Upper lobe of left lung (tissue), 6 donors: ENCODE results near the gene WASF1. TPM values are rescaled to one million over a fixed set of nuclear protein-coding genes. Genes with fewer than 3 reads are reported as not detected.
A peak's percentile ranks its signal among the peaks of the same experiment; 100 is the strongest.

ENCODE experiments used
- ATAC-seq, 2 donors: fragments of 200-7000 bp; cut with Tn5 transposase; one replicate each; pipeline ENCODE4 v1.9.1; 2022; ENCODE audit warnings: mild to moderate bottlenecking in 2 of 2, moderate library complexity in 2 of 2; ENCODE audit not compliant: low FRiP score in 2 of 2
- DNase-seq, 2 donors: peaks; one replicate each; pipeline ENCODE4 v3.0.0-alpha.2; 2019 to 2020
- H3K27ac ChIP-seq, 4 donors: fragments of 200-600 bp; sonication (generic); one replicate each; pipeline ENCODE4 v1.5.1; 2016 to 2019
- H3K27me3 ChIP-seq, 4 donors: fragments of 200-600 bp; sonication (generic); one replicate each; pipeline ENCODE4 v1.5.1; 2017 to 2019
- H3K36me3 ChIP-seq, 4 donors: fragments of 200-600 bp; sonication (generic); one replicate each; pipeline ENCODE4 v1.5.1; 2016 to 2019
- H3K4me1 ChIP-seq, 4 donors: fragments of 200-600 bp; sonication (generic); one replicate each; pipeline ENCODE4 v1.5.1; 2018 to 2019
- H3K4me3 ChIP-seq, 4 donors: fragments of 200-600 bp; sonication (generic); one replicate each; pipeline ENCODE4 v1.5.1; 2017 to 2019; ENCODE audit warnings: mild to moderate bottlenecking in 2 of 4, moderate library complexity in 1 of 4
- H3K9me3 ChIP-seq, 4 donors: fragments of 200-600 bp; sonication (generic); one replicate each; pipeline ENCODE4 v1.5.1; 2018 to 2019
- EP300 ChIP-seq, 4 donors: sonication (generic); formaldehyde crosslinking; IDR thresholded peaks; one replicate each; pipeline ENCODE4 v1.5.1; 2017; ENCODE audit warnings: antibody characterized with exemption in 4 of 4, control low read depth in 2 of 4
- POLR2A ChIP-seq, 4 donors: fragments of 450-650 bp; IDR thresholded peaks; one replicate each; pipeline ENCODE4 v1.5.1; 2016 to 2017; ENCODE audit warnings: antibody characterized with exemption in 4 of 4, mild to moderate bottlenecking in 2 of 4
- POLR2AphosphoS5 ChIP-seq, 2 donors: sonication (generic); formaldehyde crosslinking; IDR thresholded peaks; one replicate each; pipeline ENCODE4 v1.5.1; 2017; ENCODE audit warnings: antibody characterized with exemption in 2 of 2
- WGBS, 2 donors: methylation state at CpG; one replicate each; pipeline ENCODE4 v1.1.5; 2017 to 2018; 5-methylcytosine and 5-hydroxymethylcytosine counted together
- total RNA-seq, 6 donors: library from RNA; depleted of rRNA in 4 of 6; stranded (reverse); fragments of >200 nt in 4 of 6; gene quantifications; one replicate each; pipeline versions ENCODE4 v1.1.0 to v1.2.1, GENCODE V29; 2016 to 2021
- TF ChIP-seq, protein P1 (sequence below), 6 experiments: fragments of 450-650 bp in 4 of 6; fragments of 200-600 bp in 2 of 6; sonication (generic) in 2 of 6; IDR thresholded peaks; one replicate each; pipeline ENCODE4 v1.5.1; 2016 to 2019; ENCODE audit warnings: antibody characterized with exemption in 6 of 6
- donor health status: DM: no; HTN: no; CAD: no; lungs with moderate emphysema.
- donor health status: DM: no; HTN: yes; CAD: no; lungs with severe emphysema.

Gene WASF1
- total RNA-seq, 6 donors from 2014 or later, result 2.0 to 9.4 (median 4.3) TPM

DNA sequence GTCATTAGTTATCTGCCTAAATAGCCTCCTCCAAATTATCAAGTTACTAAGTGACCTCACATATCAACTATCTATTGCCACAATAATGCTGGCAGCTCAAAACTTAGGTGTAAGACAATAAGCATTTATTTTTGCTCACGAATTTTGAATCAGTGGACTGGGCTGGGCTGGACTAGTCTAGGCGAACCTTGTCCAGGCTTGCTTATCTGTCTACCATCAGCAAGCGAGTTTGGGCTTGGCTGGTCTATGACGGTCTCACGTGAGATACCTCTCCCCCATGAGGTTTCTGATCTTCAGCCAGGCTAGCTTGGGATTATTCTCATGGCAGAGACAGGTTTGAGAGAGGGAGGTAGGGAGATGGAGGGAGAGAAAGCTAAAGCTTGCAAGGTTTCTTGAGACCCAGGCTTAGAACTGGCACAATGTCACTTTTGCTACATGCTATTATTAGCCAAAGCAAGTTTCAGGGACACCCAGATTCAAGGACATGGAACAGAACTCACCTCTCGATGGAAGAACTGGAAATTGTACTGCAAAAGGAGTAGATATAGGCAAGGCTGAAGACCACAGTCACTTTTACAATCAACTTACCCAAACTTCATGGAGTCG is 80.9 kb downstream of the WASF1 start:
- Histone ChIP-seq H3K27ac (no peak overlapping the region), H3K27me3 (no peaks in the 10 kb centered on the region), H3K9me3 (no peaks in the 10 kb centered on the region), H3K4me1 (peaks cover 18 to 28% (median 20%) of the 10 kb centered on the region in 4 donors), H3K4me3 (no peak overlapping the region), H3K36me3 (no peaks in the 10 kb centered on the region)
- DNase-seq (no peak), ATAC-seq (no peak)
- WGBS, 2 donors, result 89 to 95% methylated on average over 7 of the region's 7 CpGs
- TF ChIP-seq POLR2AphosphoS5 (IDR thresholded peaks at IDR 0.05) (no peak), EP300 (IDR thresholded peaks at IDR 0.05) (no peak), POLR2A (IDR thresholded peaks at IDR 0.05) (no peak)

DNA sequence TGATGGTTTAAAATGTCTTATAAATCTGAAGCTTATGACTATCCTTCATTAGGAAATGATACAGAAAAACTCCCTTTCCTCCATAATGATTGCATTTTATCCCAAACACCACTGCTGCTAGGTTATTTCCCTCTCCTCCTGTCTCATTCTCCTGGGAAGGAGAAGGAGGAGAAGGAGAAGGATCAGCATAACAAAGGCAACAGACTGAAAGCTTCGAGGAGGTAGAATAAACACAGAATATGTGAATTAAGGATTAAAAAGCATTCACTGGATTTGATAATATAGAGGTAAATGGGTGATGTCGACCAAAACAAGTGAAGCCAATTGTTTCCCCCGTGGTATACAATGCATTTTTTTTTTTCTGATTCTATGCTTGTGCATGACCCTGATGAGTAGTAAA is 82.0 kb downstream of the WASF1 start:
- H3K27me3 ChIP-seq, result no peaks in the 10 kb centered on the region
- H3K9me3 ChIP-seq, result no peaks in the 10 kb centered on the region
- peaks cover 18 to 28% (median 20%) of the 10 kb centered on the region in 4 donors for H3K4me1 ChIP-seq
- H3K36me3 ChIP-seq, result no peaks in the 10 kb centered on the region
- ATAC-seq (no peak), DNase-seq (no peak)
- peak overlapping the region; percentile 41 to 65 (median 44) for H3K27ac ChIP-seq
- TF ChIP-seq POLR2A (IDR thresholded peaks at IDR 0.05) (no peak), POLR2AphosphoS5 (IDR thresholded peaks at IDR 0.05) (no peak), EP300 (IDR thresholded peaks at IDR 0.05) (no peak)
- TF ChIP-seq, protein P1, sequence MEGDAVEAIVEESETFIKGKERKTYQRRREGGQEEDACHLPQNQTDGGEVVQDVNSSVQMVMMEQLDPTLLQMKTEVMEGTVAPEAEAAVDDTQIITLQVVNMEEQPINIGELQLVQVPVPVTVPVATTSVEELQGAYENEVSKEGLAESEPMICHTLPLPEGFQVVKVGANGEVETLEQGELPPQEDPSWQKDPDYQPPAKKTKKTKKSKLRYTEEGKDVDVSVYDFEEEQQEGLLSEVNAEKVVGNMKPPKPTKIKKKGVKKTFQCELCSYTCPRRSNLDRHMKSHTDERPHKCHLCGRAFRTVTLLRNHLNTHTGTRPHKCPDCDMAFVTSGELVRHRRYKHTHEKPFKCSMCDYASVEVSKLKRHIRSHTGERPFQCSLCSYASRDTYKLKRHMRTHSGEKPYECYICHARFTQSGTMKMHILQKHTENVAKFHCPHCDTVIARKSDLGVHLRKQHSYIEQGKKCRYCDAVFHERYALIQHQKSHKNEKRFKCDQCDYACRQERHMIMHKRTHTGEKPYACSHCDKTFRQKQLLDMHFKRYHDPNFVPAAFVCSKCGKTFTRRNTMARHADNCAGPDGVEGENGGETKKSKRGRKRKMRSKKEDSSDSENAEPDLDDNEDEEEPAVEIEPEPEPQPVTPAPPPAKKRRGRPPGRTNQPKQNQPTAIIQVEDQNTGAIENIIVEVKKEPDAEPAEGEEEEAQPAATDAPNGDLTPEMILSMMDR (IDR thresholded peaks at IDR 0.05), result no peak
- WGBS, 2 donors, result 46 to 48% methylated on average over 3 of the region's 3 CpGs
- H3K4me3 ChIP-seq, result no peak overlapping the region

DNA sequence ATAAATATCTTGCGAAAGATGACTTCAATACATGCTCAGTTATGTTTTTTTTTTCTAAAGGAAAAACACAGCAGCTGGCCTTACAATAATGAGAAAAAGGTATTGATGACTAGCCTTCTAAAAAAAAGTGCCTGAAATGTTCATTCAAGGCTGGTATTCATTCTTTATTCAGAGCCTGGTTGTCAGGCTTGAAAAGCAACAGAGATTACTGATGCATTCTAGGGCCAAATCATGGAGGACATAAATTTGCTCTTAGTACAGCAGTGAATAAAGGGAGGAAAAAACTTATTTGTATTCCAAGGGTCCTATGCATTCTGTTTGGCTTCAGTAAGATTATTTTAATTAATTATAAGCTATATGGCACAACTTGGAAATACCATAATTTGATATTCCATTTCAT is 83.5 kb downstream of the WASF1 start:
- WGBS, 2 donors, result 93 to 94% methylated on average over 1 of the region's 1 CpG
- Histone ChIP-seq H3K36me3 (no peaks in the 10 kb centered on the region), H3K27ac (peak overlapping the region in 1 of 4 donors; percentile 76), H3K9me3 (no peaks in the 10 kb centered on the region), H3K4me3 (no peak overlapping the region), H3K4me1 (peaks cover 18 to 28% (median 20%) of the 10 kb centered on the region in 4 donors), H3K27me3 (no peaks in the 10 kb centered on the region)
- TF ChIP-seq, protein P1 (IDR thresholded peaks at IDR 0.05), result no peak
- no peak for TF ChIP-seq POLR2AphosphoS5 (IDR thresholded peaks at IDR 0.05)
- no peak for TF ChIP-seq POLR2A (IDR thresholded peaks at IDR 0.05)
- TF ChIP-seq EP300 (IDR thresholded peaks at IDR 0.05), result no peak
- ATAC-seq, result no peak
- no peak for DNase-seq

DNA sequence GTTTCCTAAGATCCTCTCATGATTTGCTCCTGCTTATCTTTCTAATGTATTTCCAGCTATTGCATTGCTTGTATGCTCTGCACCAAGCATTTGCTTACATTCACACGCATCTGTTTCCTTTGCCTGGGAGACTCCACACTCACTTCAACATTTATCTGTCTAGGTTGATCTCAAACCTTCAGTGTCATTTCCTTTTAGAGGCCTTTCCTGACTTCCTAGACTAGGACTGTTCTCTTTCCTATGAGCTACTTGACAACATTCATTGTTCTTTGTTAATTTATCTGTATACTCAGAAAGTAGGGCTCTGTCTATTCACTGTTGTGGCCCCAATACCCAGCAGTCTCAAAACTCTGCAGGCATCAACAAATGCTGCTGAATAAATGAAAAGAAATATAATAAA is 84.4 kb downstream of the WASF1 start:
- Histone ChIP-seq H3K9me3 (no peaks in the 10 kb centered on the region), H3K4me1 (peaks cover 18 to 28% (median 20%) of the 10 kb centered on the region in 4 donors), H3K4me3 (no peak overlapping the region), H3K36me3 (no peaks in the 10 kb centered on the region), H3K27me3 (no peaks in the 10 kb centered on the region), H3K27ac (peak overlapping the region in 1 of 4 donors; percentile 76)
- ATAC-seq (no peak), DNase-seq (no peak)
- 50 to 71% methylated on average over 1 of the region's 1 CpG for WGBS, 2 donors
- TF ChIP-seq POLR2AphosphoS5 (IDR thresholded peaks at IDR 0.05), result no peak
- TF ChIP-seq EP300 (IDR thresholded peaks at IDR 0.05), result peak in 1 of 4 donors; percentile 30

DNA sequence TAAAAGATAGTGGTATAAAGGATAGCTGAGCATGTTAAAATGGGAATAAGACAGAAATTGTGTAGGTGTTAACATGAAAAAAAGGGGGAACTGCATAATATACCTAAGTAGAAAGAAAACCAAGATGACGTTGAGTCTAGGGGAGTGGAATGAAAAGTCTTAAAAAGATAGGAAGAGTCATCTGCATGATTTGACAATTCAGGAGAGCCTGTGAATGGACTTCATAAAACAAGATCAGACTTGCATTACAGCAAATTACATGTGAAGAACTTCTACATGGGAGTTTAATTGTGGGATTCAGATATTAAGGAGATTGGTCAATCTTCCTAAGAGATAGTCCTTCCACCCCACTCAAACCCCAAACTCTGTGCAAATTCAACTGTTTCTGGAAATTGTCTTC is 85.5 kb downstream of the WASF1 start:
- Histone ChIP-seq H3K27ac (no peak overlapping the region), H3K36me3 (no peaks in the 10 kb centered on the region), H3K4me1 (peaks cover 18 to 28% (median 20%) of the 10 kb centered on the region in 4 donors), H3K9me3 (no peaks in the 10 kb centered on the region), H3K27me3 (no peaks in the 10 kb centered on the region), H3K4me3 (no peak overlapping the region)
- no peak for DNase-seq
- 84 to 89% methylated on average over 1 of the region's 1 CpG for WGBS, 2 donors
- no peak for ATAC-seq
- TF ChIP-seq, protein P1 (IDR thresholded peaks at IDR 0.05), result no peak
- TF ChIP-seq EP300 (IDR thresholded peaks at IDR 0.05), result no peak
- TF ChIP-seq POLR2A (IDR thresholded peaks at IDR 0.05), result no peak
- TF ChIP-seq POLR2AphosphoS5 (IDR thresholded peaks at IDR 0.05), result no peak

DNA sequence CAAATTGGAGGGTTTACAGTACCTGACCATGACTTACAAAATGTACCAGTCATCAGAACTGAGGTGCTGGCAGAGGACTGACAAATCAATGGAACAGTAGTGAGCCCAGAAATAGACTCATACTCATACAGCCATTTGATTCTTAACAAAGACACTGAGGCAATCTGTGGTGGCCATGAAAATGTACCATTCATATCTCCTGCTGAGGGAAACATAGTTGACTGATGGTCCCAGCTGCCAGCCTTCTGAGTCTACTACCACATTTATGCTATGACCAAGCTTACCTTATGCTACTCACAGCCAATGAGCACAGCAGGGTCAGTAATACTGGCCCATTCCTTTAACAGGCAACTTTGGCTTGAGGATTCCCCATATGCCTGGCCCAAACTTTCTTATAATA is 88.6 kb downstream of the WASF1 start:
- no peaks in the 10 kb centered on the region for H3K36me3 ChIP-seq
- no peak for ATAC-seq
- DNase-seq, result no peak

More for the DNA sequence above, 88.6 kb downstream of the WASF1 start:
- Histone ChIP-seq H3K27me3 (no peaks in the 10 kb centered on the region), H3K27ac (no peak overlapping the region), H3K4me1 (peaks cover under 1 to 12% (median 1%) of the 10 kb centered on the region in 4 donors), H3K4me3 (no peak overlapping the region), H3K9me3 (no peaks in the 10 kb centered on the region)
- TF ChIP-seq POLR2A (IDR thresholded peaks at IDR 0.05) (no peak), POLR2AphosphoS5 (IDR thresholded peaks at IDR 0.05) (no peak), EP300 (IDR thresholded peaks at IDR 0.05) (no peak)
- TF ChIP-seq, protein P1 (IDR thresholded peaks at IDR 0.05), result no peak
